ENCODE results near the gene OR10A3.

The OR10A3 gene

DNA sequence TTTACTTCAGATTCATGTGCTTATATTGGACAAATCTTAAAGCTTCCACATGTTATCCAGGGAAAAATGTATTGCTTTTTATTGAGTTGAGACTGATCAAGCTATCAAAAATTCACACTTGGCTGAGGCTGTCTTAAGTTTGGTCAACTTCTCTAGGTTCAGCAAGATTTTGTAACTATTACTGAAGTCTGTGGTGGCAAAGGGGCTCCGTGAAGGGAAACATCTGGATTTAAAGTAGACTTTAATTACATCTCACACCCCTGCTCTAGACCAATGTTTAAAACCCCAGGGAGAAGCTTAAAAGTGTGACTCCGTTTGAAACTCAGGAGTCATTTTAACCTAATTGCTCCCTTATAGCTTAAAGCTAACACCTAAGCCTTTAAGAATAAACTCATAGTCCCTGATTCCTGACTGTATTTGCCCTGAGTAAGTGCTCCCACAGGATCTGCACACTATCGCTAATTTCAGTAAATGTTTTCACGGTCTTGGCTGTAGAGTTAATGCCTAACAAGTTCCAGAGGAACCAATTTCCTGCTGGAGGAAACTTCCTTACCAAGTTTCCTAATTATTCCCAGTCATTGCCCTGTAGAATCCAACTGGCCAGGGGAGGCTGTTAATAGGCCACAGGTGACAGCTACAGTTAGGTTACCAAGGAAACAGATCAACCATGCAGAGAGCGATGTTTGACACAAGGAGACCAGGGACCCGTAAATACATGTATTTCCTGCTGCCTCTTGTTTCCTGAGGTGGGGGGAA lies 50.9 kb downstream of the OR10A3 start:
- no peak for ATAC-seq

DNA sequence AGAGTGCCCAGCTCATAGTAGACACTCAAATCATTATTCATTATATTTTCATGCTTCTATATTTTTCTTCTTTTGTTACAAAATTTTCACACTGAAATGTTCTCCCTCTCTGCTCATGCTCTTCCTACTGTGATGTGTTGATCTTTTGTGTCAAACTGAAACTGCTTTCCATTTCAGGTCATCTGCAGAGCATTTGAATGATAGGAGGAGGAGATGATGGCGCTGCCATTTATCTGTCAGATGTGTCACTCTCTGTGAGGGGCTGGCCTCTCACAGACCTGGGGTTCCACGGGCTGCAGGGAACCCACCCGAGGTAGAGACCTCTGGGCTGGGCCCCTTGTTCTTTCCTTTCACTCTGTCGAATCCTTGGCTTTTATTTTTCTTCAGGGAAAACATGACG lies 51.5 kb downstream of the OR10A3 start:
- no peak for ATAC-seq

Data from activated CD4-positive, CD25-positive, alpha-beta regulatory T cell treated with anti-CD3 and anti-CD28 coated beads, Interleukin-2, amount 50 U/mL, for 24 hours (primary cell).